Neural cell (in vitro differentiated cells): ENCODE measurements around the gene APC. TPM values are rescaled to one million over a fixed set of nuclear protein-coding genes. Genes with fewer than 3 reads are reported as not detected.
A peak's percentile ranks its signal among the peaks of the same experiment; 100 is the strongest.
"Not testable (repeated sequence)": the region's sequence is repeated elsewhere in the genome, so short reads cannot be mapped to it uniquely, and the experiment has no call there.

Experiments used
- H2AFZ ChIP-seq: fragments of 200-600, 300-800 bp; sonication (generic), shearing (Covaris generic); 2 replicates; pipeline ENCODE4 v1.6.0; 2014; ENCODE audit warnings: low read depth, mild to moderate bottlenecking, antibody characterized with exemption, low read length, moderate library complexity
- H3F3A ChIP-seq: fragments of 200-600 bp; shearing (Covaris generic); 2 replicates; pipeline ENCODE4 v1.6.1; 2016; ENCODE audit warnings: mild to moderate bottlenecking, moderate library complexity, mixed read lengths, antibody characterized with exemption, low read length; ENCODE audit not compliant: insufficient read depth, poor library complexity, severe bottlenecking
- H3K27ac ChIP-seq: fragments of 200-600, 300-800 bp; sonication (generic), shearing (Covaris generic); 2 replicates; pipeline ENCODE4 v1.5.1; 2014; ENCODE audit warnings: mild to moderate bottlenecking, low read length, moderate library complexity
- H3K27me3 ChIP-seq: fragments of 300-800, 200-600 bp; sonication (generic), shearing (Covaris generic); 2 replicates; pipeline ENCODE4 v1.6.0; 2014; ENCODE audit warnings: mild to moderate bottlenecking, low read depth, low read length, moderate library complexity; ENCODE audit not compliant: insufficient read depth
- H3K36me3 ChIP-seq: fragments of 300-800, 200-600 bp; sonication (generic), shearing (Covaris generic); 2 replicates; pipeline ENCODE4 v1.5.1; 2014; ENCODE audit warnings: mild to moderate bottlenecking, antibody characterized with exemption, low read length, moderate library complexity; ENCODE audit not compliant: insufficient read depth
- H3K4me2 ChIP-seq: fragments of 300-800, 200-600 bp; sonication (generic), shearing (Covaris generic); 2 replicates; pipeline ENCODE4 v1.6.0; 2014; ENCODE audit warnings: mild to moderate bottlenecking, low read length
- H3K4me3 ChIP-seq: fragments of 300-800, 200-600 bp; sonication (generic), shearing (Covaris generic); 2 replicates; pipeline ENCODE4 v1.5.1; 2014; ENCODE audit warnings: mild to moderate bottlenecking, low read length, moderate library complexity
- H3K79me2 ChIP-seq: fragments of 200-600 bp; shearing (Covaris generic); replicated peaks from 2 replicates; pipeline ENCODE4 v1.6.0; 2014; ENCODE audit warnings: mild to moderate bottlenecking, low read length, moderate library complexity; ENCODE audit not compliant: insufficient read depth
- H3K9ac ChIP-seq: fragments of 300-800, 200-600 bp; sonication (generic), shearing (Covaris generic); 2 replicates; pipeline ENCODE4 v1.6.1; 2016; ENCODE audit warnings: mild to moderate bottlenecking, low read length, mixed read lengths
- H3K9me2 ChIP-seq: fragments of 200-600 bp; shearing (Covaris generic); 2 replicates; pipeline ENCODE4 v1.6.1; 2016; ENCODE audit warnings: mild to moderate bottlenecking, low read length, mixed read lengths; ENCODE audit not compliant: insufficient read depth
- H3K9me3 ChIP-seq: fragments of 200-600, 300-800 bp; sonication (generic), shearing (Covaris generic); 2 replicates; pipeline ENCODE4 v1.6.1; 2016; ENCODE audit warnings: mild to moderate bottlenecking, mixed run types, low read length, moderate library complexity, mixed read lengths
- H4K20me1 ChIP-seq: fragments of 200-600 bp; shearing (Covaris generic); 2 replicates; pipeline ENCODE4 v1.6.1; 2016; ENCODE audit warnings: mild to moderate bottlenecking, mixed run types; ENCODE audit not compliant: insufficient read depth
- EP300 ChIP-seq: fragments of 450-650 bp; conservative IDR thresholded peaks from 2 replicates; pipeline ENCODE4 v1.6.1; 2014; ENCODE audit warnings: antibody characterized with exemption, mild to moderate bottlenecking, moderate library complexity; ENCODE audit not compliant: poor library complexity, severe bottlenecking
- EZH2 ChIP-seq: fragments of 200-600, 300-800 bp; shearing (Covaris generic), sonication (generic); IDR thresholded peaks from 2 replicates; pipeline ENCODE4 v1.6.1; 2014; ENCODE audit warnings: antibody characterized with exemption, low read length, borderline replicate concordance, mild to moderate bottlenecking; ENCODE audit not compliant: insufficient read depth, poor library complexity, severe bottlenecking
- MXI1 ChIP-seq: fragments of 450-650 bp; conservative IDR thresholded peaks from 2 replicates; pipeline ENCODE4 v1.6.1; 2014; ENCODE audit warnings: antibody characterized with exemption, mild to moderate bottlenecking; ENCODE audit not compliant: poor library complexity, severe bottlenecking
- POLR2AphosphoS5 ChIP-seq: IDR thresholded peaks from 2 replicates; pipeline ENCODE4 v1.6.1; 2012
- RAD21 ChIP-seq: fragments of 450-650 bp; conservative IDR thresholded peaks from 2 replicates; pipeline ENCODE4 v1.6.1; 2014; ENCODE audit warnings: antibody characterized with exemption, mild to moderate bottlenecking, moderate library complexity
- REST ChIP-seq: IDR thresholded peaks from 2 replicates; pipeline ENCODE4 v1.6.1; 2012; ENCODE audit warnings: borderline replicate concordance
- SMC3 ChIP-seq: fragments of 450-650 bp; conservative IDR thresholded peaks from 2 replicates; pipeline ENCODE4 v1.6.1; 2014; ENCODE audit warnings: antibody characterized with exemption, mild to moderate bottlenecking, moderate library complexity; ENCODE audit not compliant: poor library complexity
- TAF1 ChIP-seq: IDR thresholded peaks from 2 replicates; pipeline ENCODE4 v1.6.1; 2012; ENCODE audit warnings: low read depth
- polyA plus RNA-seq: library from polyadenylated mRNA; depleted of rRNA; stranded (reverse); fragments of >200 nt; gene quantifications from 2 replicates; pipeline ENCODE4 v1.2.3, GENCODE V29; 2014
- TF ChIP-seq, protein P1 (sequence below): fragments of 450-650 bp; IDR thresholded peaks from 2 replicates; pipeline ENCODE4 v1.5.1; 2014; ENCODE audit warnings: antibody characterized with exemption, mild to moderate bottlenecking, moderate library complexity; ENCODE audit not compliant: poor library complexity, severe bottlenecking

APC gene
- polyA plus RNA-seq, 1 donor from 2014 or later = 40.6 TPM

DNA sequence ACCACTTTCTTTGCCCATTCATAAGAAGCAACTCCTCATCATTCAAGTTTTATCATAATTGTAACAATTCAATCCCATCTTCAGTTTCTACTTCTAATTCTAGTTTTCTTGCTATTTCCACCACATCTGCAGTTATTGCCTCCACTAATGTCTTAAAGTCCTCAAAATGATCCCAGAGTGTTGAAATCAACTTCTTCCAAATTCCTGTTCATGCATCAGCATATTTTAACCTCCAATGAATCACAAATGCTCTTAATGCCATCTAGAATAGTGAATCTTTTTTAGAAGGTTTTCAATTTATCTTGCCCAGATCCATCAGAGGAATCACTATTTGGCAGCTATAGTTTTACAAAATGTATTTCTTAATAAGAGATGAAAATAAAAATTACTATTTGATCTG, 120.2 kb downstream of the APC start:
- H3K9me3 ChIP-seq = no peaks in the 10 kb centered on the region
- H3K9me2 ChIP-seq = no peaks in the 10 kb centered on the region
- no peaks in the 10 kb centered on the region for H4K20me1 ChIP-seq
- peaks cover 16% of the 10 kb centered on the region for H3K79me2 ChIP-seq
- no peak overlapping the region for H3K9ac ChIP-seq
- H2AFZ ChIP-seq = no peak overlapping the region
- no peak overlapping the region for H3K4me3 ChIP-seq
- H3F3A ChIP-seq = no peaks in the 10 kb centered on the region
- H3K27me3 ChIP-seq = no peaks in the 10 kb centered on the region
- no peaks in the 10 kb centered on the region for H3K36me3 ChIP-seq
- H3K27ac ChIP-seq = no peak overlapping the region
- H3K4me2 ChIP-seq = no peak overlapping the region
- no peak for TF ChIP-seq REST
- no peak for TF ChIP-seq EZH2
- TF ChIP-seq MXI1 = no peak
- no peak for TF ChIP-seq TAF1
- no peak for TF ChIP-seq SMC3
- no peak for TF ChIP-seq RAD21
- TF ChIP-seq POLR2AphosphoS5 = no peak
- no peak for TF ChIP-seq EP300
- TF ChIP-seq, protein P1, sequence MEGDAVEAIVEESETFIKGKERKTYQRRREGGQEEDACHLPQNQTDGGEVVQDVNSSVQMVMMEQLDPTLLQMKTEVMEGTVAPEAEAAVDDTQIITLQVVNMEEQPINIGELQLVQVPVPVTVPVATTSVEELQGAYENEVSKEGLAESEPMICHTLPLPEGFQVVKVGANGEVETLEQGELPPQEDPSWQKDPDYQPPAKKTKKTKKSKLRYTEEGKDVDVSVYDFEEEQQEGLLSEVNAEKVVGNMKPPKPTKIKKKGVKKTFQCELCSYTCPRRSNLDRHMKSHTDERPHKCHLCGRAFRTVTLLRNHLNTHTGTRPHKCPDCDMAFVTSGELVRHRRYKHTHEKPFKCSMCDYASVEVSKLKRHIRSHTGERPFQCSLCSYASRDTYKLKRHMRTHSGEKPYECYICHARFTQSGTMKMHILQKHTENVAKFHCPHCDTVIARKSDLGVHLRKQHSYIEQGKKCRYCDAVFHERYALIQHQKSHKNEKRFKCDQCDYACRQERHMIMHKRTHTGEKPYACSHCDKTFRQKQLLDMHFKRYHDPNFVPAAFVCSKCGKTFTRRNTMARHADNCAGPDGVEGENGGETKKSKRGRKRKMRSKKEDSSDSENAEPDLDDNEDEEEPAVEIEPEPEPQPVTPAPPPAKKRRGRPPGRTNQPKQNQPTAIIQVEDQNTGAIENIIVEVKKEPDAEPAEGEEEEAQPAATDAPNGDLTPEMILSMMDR = no peak

- Histone ChIP-seq H3K9ac (peak overlapping the region; percentile 86), H3K27ac (peak overlapping the region; percentile 53), H3K4me3 (peak overlapping the region; percentile 80)
Measured at GRCh38 chr5:112860571-112860928, 122.9 kb downstream of the APC start.

More at GRCh38 chr5:112860571-112860928, 122.9 kb downstream of the APC start:
- H3F3A ChIP-seq, H4K20me1 ChIP-seq, H3K36me3 ChIP-seq, H3K9me3 ChIP-seq, H3K9me2 ChIP-seq, H3K27me3 ChIP-seq: not testable (repeated sequence)
- H3K79me2 ChIP-seq = peaks cover 22% of the 10 kb centered on the region
- peak overlapping the region; percentile 86 for H2AFZ ChIP-seq
- H3K4me2 ChIP-seq = peak overlapping the region; percentile 59
